Measurements from ENCODE around the gene SLC25A25. TPM values are rescaled to one million over a fixed set of nuclear protein-coding genes. Genes with fewer than 3 reads are reported as not detected.

Gene SLC25A25
- total RNA-seq, 1 donor from 2014 or later = 9.7 TPM

GRCh38 chr9:128136816-128137793, 69.1 kb downstream of the SLC25A25 start:
- DNase-seq (ENCODE audit: low spot score, unreplicated experiment) = no peak
- no peaks in the 10 kb centered on the region for H3K36me3 Mint-ChIP-seq (ENCODE audit: insufficient read depth)
- no peak overlapping the region for H3K4me3 Mint-ChIP-seq (ENCODE audit: low read depth)
- no peak overlapping the region for H3K27ac Mint-ChIP-seq
- H3K4me1 Mint-ChIP-seq (ENCODE audit: low read depth) = peaks cover 10% of the 10 kb centered on the region
- TF ChIP-seq CTCF (IDR thresholded peaks at IDR 0.05; ENCODE audit: unreplicated experiment) = no peak
- peaks cover 13% of the 10 kb centered on the region for H3K27me3 Mint-ChIP-seq
- H3K9me3 Mint-ChIP-seq (ENCODE audit: low read depth) = no peaks in the 10 kb centered on the region

GRCh38 chr9:128138001-128138400, 70.0 kb downstream of the SLC25A25 start:
- TF ChIP-seq CTCF (IDR thresholded peaks at IDR 0.05; ENCODE audit: unreplicated experiment) = no peak
- Mint-ChIP-seq H3K27ac (no peak overlapping the region), H3K9me3 (ENCODE audit: low read depth) (no peaks in the 10 kb centered on the region), H3K4me1 (ENCODE audit: low read depth) (peaks cover 2% of the 10 kb centered on the region), H3K36me3 (ENCODE audit: insufficient read depth) (no peaks in the 10 kb centered on the region), H3K4me3 (ENCODE audit: low read depth) (no peak overlapping the region), H3K27me3 (peaks cover 13% of the 10 kb centered on the region)
- DNase-seq (ENCODE audit: low spot score, unreplicated experiment) = no peak

GRCh38 chr9:128139621-128140020, 71.6 kb downstream of the SLC25A25 start:
- H3K36me3 Mint-ChIP-seq (ENCODE audit: insufficient read depth) = no peaks in the 10 kb centered on the region
- DNase-seq (ENCODE audit: low spot score, unreplicated experiment) = no peak
- H3K4me1 Mint-ChIP-seq (ENCODE audit: low read depth) = no peaks in the 10 kb centered on the region
- peaks cover 12% of the 10 kb centered on the region for H3K27me3 Mint-ChIP-seq
- H3K4me3 Mint-ChIP-seq (ENCODE audit: low read depth) = no peak overlapping the region
- no peaks in the 10 kb centered on the region for H3K9me3 Mint-ChIP-seq (ENCODE audit: low read depth)
- no peak overlapping the region for H3K27ac Mint-ChIP-seq
- no peak for TF ChIP-seq CTCF (IDR thresholded peaks at IDR 0.05; ENCODE audit: unreplicated experiment)

- no peaks in the 10 kb centered on the region for H3K4me1 Mint-ChIP-seq (ENCODE audit: low read depth)
- H3K27me3 Mint-ChIP-seq = peaks cover 11% of the 10 kb centered on the region
- H3K4me3 Mint-ChIP-seq (ENCODE audit: low read depth) = no peak overlapping the region
- no peak overlapping the region for H3K27ac Mint-ChIP-seq
- H3K36me3 Mint-ChIP-seq (ENCODE audit: insufficient read depth) = no peaks in the 10 kb centered on the region
- DNase-seq (ENCODE audit: low spot score, unreplicated experiment) = no peak
- no peaks in the 10 kb centered on the region for H3K9me3 Mint-ChIP-seq (ENCODE audit: low read depth)
- no peak for TF ChIP-seq CTCF (IDR thresholded peaks at IDR 0.05; ENCODE audit: unreplicated experiment)
Measured at GRCh38 chr9:128141604-128142003, 73.6 kb downstream of the SLC25A25 start.

GRCh38 chr9:128142061-128142460, 74.0 kb downstream of the SLC25A25 start:
- DNase-seq (ENCODE audit: low spot score, unreplicated experiment) = no peak
- Mint-ChIP-seq H3K4me1 (ENCODE audit: low read depth) (no peaks in the 10 kb centered on the region), H3K27me3 (peaks cover 11% of the 10 kb centered on the region), H3K36me3 (ENCODE audit: insufficient read depth) (no peaks in the 10 kb centered on the region), H3K27ac (no peak overlapping the region), H3K9me3 (ENCODE audit: low read depth) (no peaks in the 10 kb centered on the region), H3K4me3 (ENCODE audit: low read depth) (no peak overlapping the region)
- TF ChIP-seq CTCF (IDR thresholded peaks at IDR 0.05; ENCODE audit: unreplicated experiment) = no peak
